Stimulated activated CD4-positive, alpha-beta T cell treated with anti-CD3 and anti-CD28 coated beads, Interleukin-2, amount 100 ng/mL, for 48 hours (primary cell): ENCODE results near the gene BROX.

Experiments
- DNase-seq, 2 donors: peaks; one replicate each; pipeline ENCODE4 v3.0.0-alpha.2; 2020

Gene BROX

GRCh38 chr1:222777977-222778376 lies 65.6 kb downstream of the BROX start:
- DNase-seq = no peak

- no peak for DNase-seq
These were observed 68.9 kb downstream of the BROX start for GRCh38 chr1:222781251-222781650.

- DNase-seq = no peak
These were observed 70.7 kb downstream of the BROX start for GRCh38 chr1:222783051-222783450.

GRCh38 chr1:222784371-222784770 lies 72.0 kb downstream of the BROX start:
- DNase-seq = no peak
